SK-N-SH (cell line): Measurements from ENCODE around the gene PSMB8.

Source experiments
- FOXJ3 ChIP-seq: sonication (generic); formaldehyde crosslinking; IDR thresholded peaks from 2 replicates; pipeline ENCODE4 v1.5.1; 2020; ENCODE audit warnings: mild to moderate bottlenecking, missing genetic modification reagents
- MXI1 ChIP-seq: IDR thresholded peaks from 2 replicates; pipeline ENCODE4 v1.6.1; 2012; ENCODE audit warnings: mild to moderate bottlenecking, low read depth, low read length, improper control_type of control experiment
- RAD21 ChIP-seq: IDR thresholded peaks from 2 replicates; pipeline ENCODE4 v1.6.1; 2012; ENCODE audit warnings: mild to moderate bottlenecking, low read length
- TCF12 ChIP-seq: IDR thresholded peaks from 2 replicates; pipeline ENCODE4 v1.4.0; 2012
- TF ChIP-seq, protein P1 (sequence below): fragments of 200-600 bp; sonication (generic); IDR thresholded peaks from 2 replicates; pipeline ENCODE4 v1.6.1; 2017; ENCODE audit warnings: antibody characterized with exemption, mild to moderate bottlenecking, moderate library complexity

DNA sequence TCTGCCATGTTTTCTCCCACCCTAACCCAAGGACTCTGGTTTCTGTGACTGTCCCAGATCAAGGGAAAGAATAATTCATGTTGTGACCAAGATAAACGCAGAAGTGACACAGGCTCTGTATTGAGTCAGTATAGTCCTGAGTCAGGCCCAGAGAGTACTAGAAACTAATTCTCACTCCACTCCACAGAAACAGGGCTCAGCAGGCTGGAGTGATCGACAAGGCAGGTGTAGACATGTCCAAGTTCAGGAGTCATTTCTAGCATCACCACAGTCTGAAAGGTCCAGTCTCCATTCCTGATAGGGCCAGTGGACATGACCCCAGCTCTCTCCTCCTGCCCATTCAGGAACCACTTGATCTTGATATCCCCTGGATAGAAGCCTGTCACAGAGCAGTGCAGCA is 29.7 kb downstream of the PSMB8 start:
- TF ChIP-seq, protein P1, sequence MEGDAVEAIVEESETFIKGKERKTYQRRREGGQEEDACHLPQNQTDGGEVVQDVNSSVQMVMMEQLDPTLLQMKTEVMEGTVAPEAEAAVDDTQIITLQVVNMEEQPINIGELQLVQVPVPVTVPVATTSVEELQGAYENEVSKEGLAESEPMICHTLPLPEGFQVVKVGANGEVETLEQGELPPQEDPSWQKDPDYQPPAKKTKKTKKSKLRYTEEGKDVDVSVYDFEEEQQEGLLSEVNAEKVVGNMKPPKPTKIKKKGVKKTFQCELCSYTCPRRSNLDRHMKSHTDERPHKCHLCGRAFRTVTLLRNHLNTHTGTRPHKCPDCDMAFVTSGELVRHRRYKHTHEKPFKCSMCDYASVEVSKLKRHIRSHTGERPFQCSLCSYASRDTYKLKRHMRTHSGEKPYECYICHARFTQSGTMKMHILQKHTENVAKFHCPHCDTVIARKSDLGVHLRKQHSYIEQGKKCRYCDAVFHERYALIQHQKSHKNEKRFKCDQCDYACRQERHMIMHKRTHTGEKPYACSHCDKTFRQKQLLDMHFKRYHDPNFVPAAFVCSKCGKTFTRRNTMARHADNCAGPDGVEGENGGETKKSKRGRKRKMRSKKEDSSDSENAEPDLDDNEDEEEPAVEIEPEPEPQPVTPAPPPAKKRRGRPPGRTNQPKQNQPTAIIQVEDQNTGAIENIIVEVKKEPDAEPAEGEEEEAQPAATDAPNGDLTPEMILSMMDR: no peak
- TF ChIP-seq TCF12 (no peak), RAD21 (no peak), MXI1 (no peak), FOXJ3 (no peak)
